Keratinocyte (primary cell): Measurements from ENCODE around the gene ARHGAP15. TPM values are rescaled to one million over a fixed set of nuclear protein-coding genes. Genes with fewer than 3 reads are reported as not detected.

Experiments
- DNase-seq: peaks from one replicate; pipeline ENCODE4 v3.0.0-alpha.2; 2011; ENCODE audit warnings: low read depth, missing footprints, low spot score
- FAIRE-seq: peaks from 2 replicates; lab custom pipeline; 2011; peaks lifted over from hg19 to GRCh38; lab: Jason Lieb, UNC
- H2AFZ ChIP-seq: 2 replicates; pipeline ENCODE4 v1.6.0; 2012; ENCODE audit warnings: low read length, control low read depth, inconsistent platforms; ENCODE audit not compliant: control insufficient read depth
- H3K27ac ChIP-seq: 2 replicates; pipeline ENCODE4 v1.5.1; 2011; ENCODE audit warnings: low read length; ENCODE audit not compliant: control insufficient read depth, insufficient read depth
- H3K27me3 ChIP-seq: 3 replicates; pipeline ENCODE4 v1.6.0; 2011; ENCODE audit warnings: low read length; ENCODE audit not compliant: control insufficient read depth, insufficient read depth; ENCODE audit errors: extremely low read depth
- H3K36me3 ChIP-seq, 2 experiments: 2 replicates in 1 of 2; 3 replicates in 1 of 2; pipeline ENCODE4 v1.5.1; 2011; ENCODE audit warnings: low read length in 2 of 2, mild to moderate bottlenecking in 1 of 2; ENCODE audit not compliant: control insufficient read depth in 2 of 2, insufficient read depth in 2 of 2; ENCODE audit errors: extremely low read depth in 1 of 2
- H3K4me1 ChIP-seq: 3 replicates; pipeline ENCODE4 v1.5.1; 2011; ENCODE audit warnings: low read length; ENCODE audit not compliant: control insufficient read depth, insufficient read depth; ENCODE audit errors: extremely low read depth
- H3K4me2 ChIP-seq: 3 replicates; pipeline ENCODE4 v1.6.0; 2011; ENCODE audit warnings: low read depth, low read length; ENCODE audit not compliant: control insufficient read depth, insufficient read depth; ENCODE audit errors: extremely low read depth
- H3K4me3 ChIP-seq, 3 experiments: fragments of 200-600 bp in 1 of 3; sonication (generic) in 1 of 3; 2 replicates in 2 of 3; 3 replicates in 1 of 3; pipeline ENCODE4 v1.5.1; 2011 to 2016; ENCODE audit warnings: low read length in 3 of 3, mild to moderate bottlenecking in 3 of 3, control low read depth in 2 of 3, inconsistent platforms in 1 of 3, low read depth in 1 of 3, mixed read lengths in 1 of 3, mixed run types in 1 of 3, moderate library complexity in 1 of 3; ENCODE audit not compliant: control insufficient read depth in 2 of 3, insufficient read depth in 2 of 3; ENCODE audit errors: extremely low read depth in 1 of 3
- H3K79me2 ChIP-seq: 2 replicates; pipeline ENCODE4 v1.6.0; 2012; ENCODE audit warnings: low read length; ENCODE audit not compliant: control insufficient read depth, insufficient read depth
- H3K9ac ChIP-seq: 3 replicates; pipeline ENCODE4 v1.6.0; 2011; ENCODE audit warnings: low read length; ENCODE audit not compliant: control insufficient read depth, insufficient read depth; ENCODE audit errors: extremely low read depth
- H3K9me1 ChIP-seq: 3 replicates; pipeline ENCODE4 v1.6.0; 2011; ENCODE audit warnings: low read length; ENCODE audit not compliant: control insufficient read depth, insufficient read depth; ENCODE audit errors: extremely low read depth
- H3K9me3 ChIP-seq: 2 replicates; pipeline ENCODE4 v1.5.1; 2012; ENCODE audit warnings: low read depth, low read length; ENCODE audit not compliant: control insufficient read depth
- H4K20me1 ChIP-seq: 3 replicates; pipeline ENCODE4 v1.6.0; 2011; ENCODE audit warnings: low read length; ENCODE audit not compliant: control insufficient read depth, insufficient read depth; ENCODE audit errors: extremely low read depth
- CTCF ChIP-seq, 3 experiments: IDR thresholded peaks in 1 of 3; conservative IDR thresholded peaks in 1 of 3; optimal IDR thresholded peaks in 1 of 3; 2 replicates in 2 of 3; 3 replicates in 1 of 3; pipeline versions ENCODE3 to v1.5.1; 2011; ENCODE audit warnings: low read length in 3 of 3, mild to moderate bottlenecking in 3 of 3, moderate library complexity in 2 of 3, control low read depth in 1 of 3, inconsistent platforms in 1 of 3; ENCODE audit not compliant: insufficient read depth in 2 of 3; ENCODE audit errors: extremely low read depth in 1 of 3
- EZH2 ChIP-seq: IDR thresholded peaks from one replicate; pipeline ENCODE4 v1.6.1; 2012; ENCODE audit warnings: inconsistent platforms, mild to moderate bottlenecking, low read length, moderate library complexity
- dilution Hi-C: fragments of 300-500 bp; cut with MboI; formaldehyde crosslinking; loops from one replicate; pipeline ENCODE4 v1.7.0; 2020; ENCODE audit warnings: low sequenced_read_pairs; ENCODE audit not compliant: extremely low pct_ligation_motif_present
- polyA plus RNA-seq, 5 experiments: library from polyadenylated mRNA; depleted of rRNA in 3 of 5; stranded (reverse) in 3 of 5; stranded (forward) in 1 of 5; unstranded in 1 of 5; fragments of >200 nt; gene quantifications; 1 replicate in 1 of 5; 2 replicates in 3 of 5; 3 replicates in 1 of 5; pipeline versions ENCODE4 v1.2.1 to v1.2.3, GENCODE V29; 2011 to 2012; ENCODE audit warnings: missing spikeins in 2 of 5, low read depth in 1 of 5, low replicate concordance in 1 of 5

Gene ARHGAP15
- polyA plus RNA-seq, 1 donor (not counting 4 experiments of a cell fraction or from before 2014, with no cell fraction given) = not detected

GRCh38 chr2:143124445-143124844 lies 4.8 kb upstream of the ARHGAP15 start:
- H3K36me3 ChIP-seq = no peaks in the 10 kb centered on the region
- no peak overlapping the region for H3K4me2 ChIP-seq
- H4K20me1 ChIP-seq = no peaks in the 10 kb centered on the region
- dilution Hi-C loops = no loop called here
- H3K27me3 ChIP-seq = no peaks in the 10 kb centered on the region
- FAIRE-seq = no peak
- H3K9me1 ChIP-seq = no peaks in the 10 kb centered on the region
- H3K79me2 ChIP-seq = no peaks in the 10 kb centered on the region
- no peak overlapping the region for H3K4me3 ChIP-seq
- TF ChIP-seq CTCF (optimal IDR thresholded peaks at IDR 0.05 in 1 of 3, IDR thresholded peaks at IDR 0.05 in 1 of 3, conservative IDR thresholded peaks at IDR 0.05 in 1 of 3; ENCODE audit: extremely low read depth in 1 of 3, insufficient read depth in 2 of 3, low read length in 3 of 3) (no peak), EZH2 (no peak)
- DNase-seq = no peak
- no peaks in the 10 kb centered on the region for H3K4me1 ChIP-seq
- H3K9ac ChIP-seq = no peak overlapping the region
- H3K9me3 ChIP-seq = no peaks in the 10 kb centered on the region
- H2AFZ ChIP-seq = no peak overlapping the region
- no peak overlapping the region for H3K27ac ChIP-seq

DNA sequence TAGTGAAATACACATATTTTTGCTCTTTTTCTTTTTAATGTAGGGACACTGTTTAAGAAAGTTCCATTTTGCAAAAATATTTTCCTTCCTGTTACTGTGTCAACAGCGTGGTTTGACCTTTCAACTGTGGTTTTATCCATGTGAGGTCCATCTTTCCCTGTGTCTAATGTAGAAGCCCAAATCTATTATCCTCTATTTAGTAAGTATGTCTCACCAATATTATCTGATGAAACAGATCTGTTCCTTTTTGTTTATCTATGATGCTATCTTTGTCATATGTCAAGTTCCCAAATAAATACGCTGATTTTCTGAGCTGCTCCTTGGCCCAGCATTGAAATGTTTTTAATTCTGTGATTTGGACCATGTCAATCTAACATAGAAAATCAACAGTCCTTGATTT lies 3.5 kb upstream of the ARHGAP15 start:
- H3K27me3 ChIP-seq = no peaks in the 10 kb centered on the region
- no peaks in the 10 kb centered on the region for H3K79me2 ChIP-seq
- H4K20me1 ChIP-seq = no peaks in the 10 kb centered on the region
- no peak overlapping the region for H3K4me2 ChIP-seq
- H3K4me3 ChIP-seq = no peak overlapping the region
- no peak overlapping the region for H3K9ac ChIP-seq
- no peaks in the 10 kb centered on the region for H3K4me1 ChIP-seq
- H2AFZ ChIP-seq = no peak overlapping the region
- no peak for TF ChIP-seq CTCF (optimal IDR thresholded peaks at IDR 0.05 in 1 of 3, IDR thresholded peaks at IDR 0.05 in 1 of 3, conservative IDR thresholded peaks at IDR 0.05 in 1 of 3; ENCODE audit: extremely low read depth in 1 of 3, insufficient read depth in 2 of 3, low read length in 3 of 3)
- no peak for TF ChIP-seq EZH2
- DNase-seq (no peak), FAIRE-seq (no peak)
- dilution Hi-C loops = no loop called here
- H3K36me3 ChIP-seq = no peaks in the 10 kb centered on the region
- H3K9me3 ChIP-seq = no peaks in the 10 kb centered on the region
- no peak overlapping the region for H3K27ac ChIP-seq
- no peaks in the 10 kb centered on the region for H3K9me1 ChIP-seq
